Activated B cell treated with CpG ODN at 0.5 μM for 24 hours (primary cell): ENCODE results near the gene RNF151. TPM values are rescaled to one million over a fixed set of nuclear protein-coding genes. Genes with fewer than 3 reads are reported as not detected.
A peak's percentile ranks its signal among the peaks of the same experiment; 100 is the strongest.

Experiments used
- ATAC-seq: fragments of 200-7000 bp; cut with Tn5 transposase; one replicate; pipeline ENCODE4 v1.10.0; 2021; ENCODE audit warnings: low read depth, mild to moderate bottlenecking, moderate library complexity
- CTCF ChIA-PET: fragments of 350-600 bp; sonication (Branson Sonifier 250); formaldehyde crosslinking; loops from one replicate; lab custom pipeline; 2021; ENCODE audit warnings: antibody characterized with exemption; lab: Charles Lee
- POLR2A ChIA-PET: fragments of 350-600 bp; sonication (Branson Sonifier 250); formaldehyde crosslinking; loops from one replicate; lab custom pipeline; 2021; ENCODE audit warnings: antibody characterized with exemption; lab: Charles Lee
- DNase-seq: peaks from one replicate; pipeline ENCODE4 v3.0.0; 2022
- H3K27ac Mint-ChIP-seq: one replicate; pipeline ENCODE4 v1.8.0; 2020; ENCODE audit warnings: mixed read lengths
- H3K27me3 Mint-ChIP-seq: one replicate; pipeline ENCODE4 v1.8.0; 2021; ENCODE audit warnings: mixed read lengths
- H3K36me3 Mint-ChIP-seq: one replicate; pipeline ENCODE4 v1.8.0; 2021; ENCODE audit warnings: low read depth, mixed read lengths
- H3K4me1 Mint-ChIP-seq: one replicate; pipeline ENCODE4 v1.8.0; 2021; ENCODE audit warnings: mixed read lengths
- H3K4me3 Mint-ChIP-seq: one replicate; pipeline ENCODE4 v1.8.0; 2020; ENCODE audit warnings: mild to moderate bottlenecking, mixed read lengths
- H3K9me3 Mint-ChIP-seq: one replicate; pipeline ENCODE4 v1.8.0; 2020; ENCODE audit warnings: mixed read lengths
- CTCF ChIP-seq: fragments of 200-600 bp; IDR thresholded peaks from one replicate; pipeline ENCODE4 v1.8.0; 2022; ENCODE audit warnings: antibody characterized with exemption, mild to moderate bottlenecking
- intact Hi-C: fragments of 100-400 bp; cut with micrococcal nuclease; formaldehyde crosslinking; loops from one replicate; pipeline ENCODE4 v1.15.1; 2024
- total RNA-seq: library from RNA; stranded (reverse); gene quantifications from 2 replicates; pipeline ENCODE4 v1.2.3, GENCODE V29; 2022

Gene RNF151
- total RNA-seq, 1 donor from 2014 or later = not detected

- TF ChIP-seq CTCF = no peak
- Mint-ChIP-seq H3K9me3 (no peaks in the 10 kb centered on the region), H3K4me3 (no peak overlapping the region), H3K27me3 (no peaks in the 10 kb centered on the region), H3K27ac (no peak overlapping the region), H3K36me3 (peaks cover 21% of the 10 kb centered on the region), H3K4me1 (peaks cover 30% of the 10 kb centered on the region)
- intact Hi-C loops = no loop called here
- ATAC-seq (no peak), DNase-seq (no peak)
- ChIA-PET POLR2A (interaction anchor here (0.6 to 2.1 kb wide), 4 partner anchors 8 to 215 kb away, joined by 4 to 16 read pairs (median 8); partner anchors contain the start of genes RPS2 and TRAF7), CTCF (no interaction called here)
These were observed 26.1 kb upstream of the RNF151 start for GRCh38 chr16:1940273-1941161.

GRCh38 chr16:1941162-1942046 is 25.3 kb upstream of the RNF151 start:
- peaks cover 30% of the 10 kb centered on the region for H3K4me1 Mint-ChIP-seq
- intact Hi-C loops = loop anchor here (2.0 kb wide), 1 partner anchor 13 kb away; no protein-coding TSS in a partner anchor
- DNase-seq (no peak), ATAC-seq (no peak)
- H3K9me3 Mint-ChIP-seq = no peaks in the 10 kb centered on the region
- H3K27me3 Mint-ChIP-seq = no peaks in the 10 kb centered on the region
- TF ChIP-seq CTCF = no peak
- H3K27ac Mint-ChIP-seq = peak overlapping the region; percentile 18
- H3K36me3 Mint-ChIP-seq = peaks cover 21% of the 10 kb centered on the region
- ChIA-PET CTCF (no interaction called here), POLR2A (interaction anchor here (0.9 to 2.6 kb wide), 4 partner anchors 20 to 214 kb away, joined by 4 to 16 read pairs (median 10); partner anchors contain the start of genes RPS2, TBL3 and TRAF7)
- peak overlapping the region; percentile 87 for H3K4me3 Mint-ChIP-seq

- DNase-seq (no peak), ATAC-seq (no peak)
- TF ChIP-seq CTCF = no peak
- intact Hi-C loops = loop anchor here (2.0 kb wide), 1 partner anchor 13 kb away; no protein-coding TSS in a partner anchor
- H3K27ac Mint-ChIP-seq = no peak overlapping the region
- peak overlapping the region; percentile 87 for H3K4me3 Mint-ChIP-seq
- ChIA-PET CTCF (no interaction called here), POLR2A (interaction anchor here (1.5 to 2.6 kb wide), 4 partner anchors 15 to 29 kb away, joined by 4 to 44 read pairs (median 14); partner anchors contain the start of genes RPS2 and TBL3)
- peaks cover 18% of the 10 kb centered on the region for H3K36me3 Mint-ChIP-seq
- no peaks in the 10 kb centered on the region for H3K27me3 Mint-ChIP-seq
- peaks cover 30% of the 10 kb centered on the region for H3K4me1 Mint-ChIP-seq
- no peaks in the 10 kb centered on the region for H3K9me3 Mint-ChIP-seq
These were observed 24.4 kb upstream of the RNF151 start for GRCh38 chr16:1942047-1942809.

GRCh38 chr16:1942810-1943726 is 23.6 kb upstream of the RNF151 start, which contains the start of gene MSRB1:
MSRB1 (minus strand) TSS chr16:1943199; CDS start chr16:1943156, 43 bp downstream.
- peak; percentile 98 for ATAC-seq
- CTCF ChIA-PET = interaction anchor here (1.0 to 1.1 kb wide), 2 partner anchors 15 to 84 kb away, joined by 3 to 4 read pairs; partner anchors contain the start of gene NHERF2

More at GRCh38 chr16:1942810-1943726, 23.6 kb upstream of the RNF151 start, which contains the start of gene MSRB1:
- Mint-ChIP-seq H3K36me3 (peaks cover 14% of the 10 kb centered on the region), H3K4me1 (peaks cover 30% of the 10 kb centered on the region), H3K27ac (peak within 1 kb of the TSS; percentile 74), H3K27me3 (no peaks in the 10 kb centered on the region), H3K9me3 (no peaks in the 10 kb centered on the region), H3K4me3 (peak within 1 kb of the TSS; percentile 87)
- POLR2A ChIA-PET = interaction anchor here (0.5 to 2.6 kb wide), 14 partner anchors 14 to 1489 kb away, joined by 3 to 44 read pairs (median 4); partner anchors contain the start of genes EME2, FAHD1, NDUFB10 and NME3
- TF ChIP-seq CTCF = no peak
- peak; percentile 99 for DNase-seq
- intact Hi-C loops = loop anchor here (1.0 to 2.0 kb wide), 5 partner anchors 14 to 161 kb away; partner anchors contain the start of genes NDUFB10, NUBP2, RPS2 and SPSB3
